ENCODE measurements around the gene ZBTB20.

ZBTB20 gene

DNA sequence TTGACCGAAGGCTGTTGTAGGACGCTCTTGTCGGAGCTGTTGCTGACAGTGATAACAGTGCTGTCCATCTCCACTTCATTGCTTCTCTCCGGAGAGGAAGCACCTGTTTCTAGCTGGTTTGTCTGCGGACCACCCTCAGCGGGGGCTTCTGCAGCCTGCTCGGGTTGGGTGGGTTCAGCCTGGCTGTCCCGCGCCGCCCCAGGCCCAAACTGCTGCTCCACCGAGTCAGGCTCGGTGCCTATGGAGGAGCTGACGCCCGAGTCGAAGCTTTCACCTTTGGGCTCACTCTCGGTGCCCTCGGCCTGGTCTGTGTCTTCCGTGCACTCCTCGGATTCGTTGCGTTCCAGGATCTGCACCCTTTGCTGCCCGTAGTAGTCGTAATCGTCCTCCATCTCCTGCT is 796.4 kb downstream of the ZBTB20 start:
- no peak for ATAC-seq
- no peak for TF ChIP-seq OSR1 (CRISPR knock-in tag; IDR thresholded peaks at IDR 0.05)
- no peak for TF ChIP-seq TCF4 (CRISPR knock-in tag; IDR thresholded peaks at IDR 0.05; ENCODE audit: borderline replicate concordance)

DNA sequence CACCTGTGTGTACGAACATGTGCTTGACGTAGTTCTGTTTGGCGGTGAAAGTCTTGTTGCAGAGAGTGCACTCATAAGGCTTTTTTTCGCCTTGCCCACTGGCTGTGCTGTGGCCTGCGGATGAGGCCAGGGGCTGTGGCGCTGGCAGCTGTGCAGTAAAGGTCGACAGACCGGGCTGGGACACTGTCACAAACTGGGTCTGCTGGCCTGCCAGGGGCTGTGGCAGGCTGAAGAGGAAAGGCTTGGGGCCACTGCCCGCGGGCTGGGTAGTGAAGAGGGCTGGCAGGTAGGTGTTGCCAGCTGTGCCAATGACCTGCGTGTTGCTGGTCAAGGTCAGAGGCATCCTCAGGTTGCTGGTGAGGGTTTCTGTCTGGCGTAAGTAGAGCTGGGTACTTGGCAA is 796.8 kb downstream of the ZBTB20 start:
- TF ChIP-seq PPARA (CRISPR knock-in tag; IDR thresholded peaks at IDR 0.05; ENCODE audit: borderline replicate concordance) (no peak), CSDC2 (CRISPR knock-in tag; IDR thresholded peaks at IDR 0.05) (no peak), OSR1 (CRISPR knock-in tag; IDR thresholded peaks at IDR 0.05) (no peak), ZC3H10 (CRISPR knock-in tag; IDR thresholded peaks at IDR 0.05) (no peak), BACH2 (CRISPR knock-in tag; IDR thresholded peaks at IDR 0.05; ENCODE audit: borderline replicate concordance) (no peak), ZNF8 (CRISPR knock-in tag; IDR thresholded peaks at IDR 0.05) (no peak), RARB (CRISPR knock-in tag; IDR thresholded peaks at IDR 0.05) (no peak)
- TF ChIP-seq, protein P1, sequence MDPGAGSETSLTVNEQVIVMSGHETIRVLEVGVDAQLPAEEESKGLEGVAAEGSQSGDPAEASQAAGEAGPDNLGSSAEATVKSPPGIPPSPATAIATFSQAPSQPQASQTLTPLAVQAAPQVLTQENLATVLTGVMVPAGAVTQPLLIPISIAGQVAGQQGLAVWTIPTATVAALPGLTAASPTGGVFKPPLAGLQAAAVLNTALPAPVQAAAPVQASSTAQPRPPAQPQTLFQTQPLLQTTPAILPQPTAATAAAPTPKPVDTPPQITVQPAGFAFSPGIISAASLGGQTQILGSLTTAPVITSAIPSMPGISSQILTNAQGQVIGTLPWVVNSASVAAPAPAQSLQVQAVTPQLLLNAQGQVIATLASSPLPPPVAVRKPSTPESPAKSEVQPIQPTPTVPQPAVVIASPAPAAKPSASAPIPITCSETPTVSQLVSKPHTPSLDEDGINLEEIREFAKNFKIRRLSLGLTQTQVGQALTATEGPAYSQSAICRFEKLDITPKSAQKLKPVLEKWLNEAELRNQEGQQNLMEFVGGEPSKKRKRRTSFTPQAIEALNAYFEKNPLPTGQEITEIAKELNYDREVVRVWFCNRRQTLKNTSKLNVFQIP (CRISPR knock-in tag; IDR thresholded peaks at IDR 0.05; ENCODE audit: borderline replicate concordance, low read depth): no peak
- no peak for ATAC-seq

DNA sequence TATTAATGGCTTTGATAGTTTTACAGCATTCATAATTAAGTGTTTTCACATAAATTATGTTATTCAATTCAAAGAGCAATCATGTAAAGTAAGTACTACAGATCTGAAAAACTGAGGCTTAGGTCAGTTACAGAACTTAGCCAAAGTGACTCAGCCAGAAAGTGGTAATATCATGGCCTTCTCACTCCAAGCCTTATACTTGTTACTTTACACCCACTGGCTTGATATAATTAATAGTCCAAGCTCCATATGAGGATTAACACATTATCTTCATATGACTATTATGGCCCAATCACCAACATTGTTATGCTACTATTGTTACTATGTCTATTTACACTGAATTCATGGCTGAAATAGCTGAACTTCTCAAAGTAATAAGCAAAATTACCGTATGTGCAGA is 802.6 kb downstream of the ZBTB20 start:
- no peak for ATAC-seq
- TF ChIP-seq TOX (CRISPR knock-in tag; IDR thresholded peaks at IDR 0.05; ENCODE audit: borderline replicate concordance) (no peak), TCF4 (CRISPR knock-in tag; IDR thresholded peaks at IDR 0.05; ENCODE audit: borderline replicate concordance) (no peak), ZNF8 (CRISPR knock-in tag; IDR thresholded peaks at IDR 0.05) (no peak), ZNF565 (CRISPR knock-in tag; conservative IDR thresholded peaks at IDR 0.05; ENCODE audit: low read depth) (no peak), BACH2 (CRISPR knock-in tag; IDR thresholded peaks at IDR 0.05; ENCODE audit: borderline replicate concordance) (no peak)
- TF ChIP-seq, protein P2, sequence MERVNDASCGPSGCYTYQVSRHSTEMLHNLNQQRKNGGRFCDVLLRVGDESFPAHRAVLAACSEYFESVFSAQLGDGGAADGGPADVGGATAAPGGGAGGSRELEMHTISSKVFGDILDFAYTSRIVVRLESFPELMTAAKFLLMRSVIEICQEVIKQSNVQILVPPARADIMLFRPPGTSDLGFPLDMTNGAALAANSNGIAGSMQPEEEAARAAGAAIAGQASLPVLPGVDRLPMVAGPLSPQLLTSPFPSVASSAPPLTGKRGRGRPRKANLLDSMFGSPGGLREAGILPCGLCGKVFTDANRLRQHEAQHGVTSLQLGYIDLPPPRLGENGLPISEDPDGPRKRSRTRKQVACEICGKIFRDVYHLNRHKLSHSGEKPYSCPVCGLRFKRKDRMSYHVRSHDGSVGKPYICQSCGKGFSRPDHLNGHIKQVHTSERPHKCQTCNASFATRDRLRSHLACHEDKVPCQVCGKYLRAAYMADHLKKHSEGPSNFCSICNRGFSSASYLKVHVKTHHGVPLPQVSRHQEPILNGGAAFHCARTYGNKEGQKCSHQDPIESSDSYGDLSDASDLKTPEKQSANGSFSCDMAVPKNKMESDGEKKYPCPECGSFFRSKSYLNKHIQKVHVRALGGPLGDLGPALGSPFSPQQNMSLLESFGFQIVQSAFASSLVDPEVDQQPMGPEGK (CRISPR knock-in tag; IDR thresholded peaks at IDR 0.05; ENCODE audit: borderline replicate concordance): no peak
- TF ChIP-seq, protein P1 (CRISPR knock-in tag; IDR thresholded peaks at IDR 0.05; ENCODE audit: borderline replicate concordance, low read depth): no peak
- TF ChIP-seq, protein P3, sequence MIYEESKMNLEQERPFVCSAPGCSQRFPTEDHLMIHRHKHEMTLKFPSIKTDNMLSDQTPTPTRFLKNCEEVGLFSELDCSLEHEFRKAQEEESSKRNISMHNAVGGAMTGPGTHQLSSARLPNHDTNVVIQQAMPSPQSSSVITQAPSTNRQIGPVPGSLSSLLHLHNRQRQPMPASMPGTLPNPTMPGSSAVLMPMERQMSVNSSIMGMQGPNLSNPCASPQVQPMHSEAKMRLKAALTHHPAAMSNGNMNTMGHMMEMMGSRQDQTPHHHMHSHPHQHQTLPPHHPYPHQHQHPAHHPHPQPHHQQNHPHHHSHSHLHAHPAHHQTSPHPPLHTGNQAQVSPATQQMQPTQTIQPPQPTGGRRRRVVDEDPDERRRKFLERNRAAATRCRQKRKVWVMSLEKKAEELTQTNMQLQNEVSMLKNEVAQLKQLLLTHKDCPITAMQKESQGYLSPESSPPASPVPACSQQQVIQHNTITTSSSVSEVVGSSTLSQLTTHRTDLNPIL (CRISPR knock-in tag; IDR thresholded peaks at IDR 0.05; ENCODE audit: low read depth): no peak

DNA sequence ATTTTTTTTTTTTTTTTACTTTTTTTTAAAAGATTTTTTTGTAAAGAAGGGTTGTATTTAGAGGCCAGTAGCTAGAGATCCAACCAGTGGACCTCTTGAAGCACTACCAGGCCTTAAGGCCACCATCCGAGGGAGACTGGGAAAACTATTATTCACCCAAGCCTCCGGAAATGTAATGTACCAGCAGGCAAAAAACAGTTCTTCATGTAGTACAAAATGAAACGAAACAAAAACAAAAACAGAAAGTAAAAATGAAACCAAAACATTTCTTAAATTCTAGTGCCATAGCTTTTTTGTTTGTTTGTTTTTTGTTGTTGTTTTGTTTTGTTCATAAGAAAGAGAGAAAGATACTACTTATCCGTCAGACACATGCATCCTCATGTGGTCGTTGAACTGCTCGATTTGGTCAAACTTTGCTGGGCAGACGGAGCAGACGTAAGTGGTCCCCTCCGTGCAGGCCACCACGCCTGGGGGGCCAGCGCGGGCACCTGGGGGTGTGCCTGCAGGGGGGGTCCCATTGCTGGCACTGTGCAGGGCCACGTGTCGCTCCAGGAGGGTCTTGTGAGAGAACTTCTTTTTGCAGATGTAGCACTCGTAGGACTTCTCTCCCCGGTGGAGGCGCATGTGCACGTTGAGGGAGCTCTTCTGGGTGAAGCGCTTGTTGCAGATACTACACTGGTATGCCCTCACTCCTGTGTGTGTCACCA is 808.3 kb downstream of the ZBTB20 start:
- TF ChIP-seq SNAI2 (CRISPR knock-in tag; IDR thresholded peaks at IDR 0.05) (no peak), BACH2 (CRISPR knock-in tag; IDR thresholded peaks at IDR 0.05; ENCODE audit: borderline replicate concordance) (no peak), OSR1 (CRISPR knock-in tag; IDR thresholded peaks at IDR 0.05) (no peak), PPARA (CRISPR knock-in tag; IDR thresholded peaks at IDR 0.05; ENCODE audit: borderline replicate concordance) (no peak), ZNF70 (CRISPR knock-in tag; IDR thresholded peaks at IDR 0.05) (no peak), TCF4 (CRISPR knock-in tag; IDR thresholded peaks at IDR 0.05; ENCODE audit: borderline replicate concordance) (no peak), ZFP30 (CRISPR knock-in tag; IDR thresholded peaks at IDR 0.05) (no peak), TOX (CRISPR knock-in tag; IDR thresholded peaks at IDR 0.05; ENCODE audit: borderline replicate concordance) (no peak), ZNF565 (CRISPR knock-in tag; conservative IDR thresholded peaks at IDR 0.05; ENCODE audit: low read depth) (no peak), RARB (CRISPR knock-in tag; IDR thresholded peaks at IDR 0.05) (no peak), ESRRG (CRISPR knock-in tag; IDR thresholded peaks at IDR 0.05) (no peak)
- TF ChIP-seq, protein P3 (CRISPR knock-in tag; IDR thresholded peaks at IDR 0.05; ENCODE audit: low read depth): no peak
- TF ChIP-seq, protein P4, sequence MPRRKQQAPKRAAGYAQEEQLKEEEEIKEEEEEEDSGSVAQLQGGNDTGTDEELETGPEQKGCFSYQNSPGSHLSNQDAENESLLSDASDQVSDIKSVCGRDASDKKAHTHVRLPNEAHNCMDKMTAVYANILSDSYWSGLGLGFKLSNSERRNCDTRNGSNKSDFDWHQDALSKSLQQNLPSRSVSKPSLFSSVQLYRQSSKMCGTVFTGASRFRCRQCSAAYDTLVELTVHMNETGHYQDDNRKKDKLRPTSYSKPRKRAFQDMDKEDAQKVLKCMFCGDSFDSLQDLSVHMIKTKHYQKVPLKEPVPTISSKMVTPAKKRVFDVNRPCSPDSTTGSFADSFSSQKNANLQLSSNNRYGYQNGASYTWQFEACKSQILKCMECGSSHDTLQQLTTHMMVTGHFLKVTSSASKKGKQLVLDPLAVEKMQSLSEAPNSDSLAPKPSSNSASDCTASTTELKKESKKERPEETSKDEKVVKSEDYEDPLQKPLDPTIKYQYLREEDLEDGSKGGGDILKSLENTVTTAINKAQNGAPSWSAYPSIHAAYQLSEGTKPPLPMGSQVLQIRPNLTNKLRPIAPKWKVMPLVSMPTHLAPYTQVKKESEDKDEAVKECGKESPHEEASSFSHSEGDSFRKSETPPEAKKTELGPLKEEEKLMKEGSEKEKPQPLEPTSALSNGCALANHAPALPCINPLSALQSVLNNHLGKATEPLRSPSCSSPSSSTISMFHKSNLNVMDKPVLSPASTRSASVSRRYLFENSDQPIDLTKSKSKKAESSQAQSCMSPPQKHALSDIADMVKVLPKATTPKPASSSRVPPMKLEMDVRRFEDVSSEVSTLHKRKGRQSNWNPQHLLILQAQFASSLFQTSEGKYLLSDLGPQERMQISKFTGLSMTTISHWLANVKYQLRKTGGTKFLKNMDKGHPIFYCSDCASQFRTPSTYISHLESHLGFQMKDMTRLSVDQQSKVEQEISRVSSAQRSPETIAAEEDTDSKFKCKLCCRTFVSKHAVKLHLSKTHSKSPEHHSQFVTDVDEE (CRISPR knock-in tag; IDR thresholded peaks at IDR 0.05): no peak
- TF ChIP-seq, protein P1 (CRISPR knock-in tag; IDR thresholded peaks at IDR 0.05; ENCODE audit: borderline replicate concordance, low read depth): no peak
- no peak for ATAC-seq

All from SK-N-SH treated with all-trans-retinoic acid at 6 μM for 48 hours (cell line).